PC-3 (cell line): ENCODE results near the gene CDH12. TPM values are rescaled to one million over a fixed set of nuclear protein-coding genes. Genes with fewer than 3 reads are reported as not detected.

Experiments used
- ATAC-seq: fragments of 200-7000 bp; cut with Tn5 transposase; 2 replicates; pipeline ENCODE4 v1.9.1; 2020; ENCODE audit warnings: mild to moderate bottlenecking, moderate library complexity
- BruUV-seq: library from RNA; stranded (reverse); fragments of 400-500 nt; replicated peaks from 2 replicates; lab custom pipeline; 2021; lab: Mats Ljungman, UMichigan
- CTCF ChIA-PET: fragments of 300-600 bp; sonication (Branson Sonifier 250); formaldehyde crosslinking; loops from one replicate; lab custom pipeline; 2022; ENCODE audit warnings: antibody characterized with exemption; lab: Charles Lee
- POLR2A ChIA-PET: fragments of 300-600 bp; sonication (Branson Sonifier 250); formaldehyde crosslinking; loops from one replicate; lab custom pipeline; 2022; ENCODE audit warnings: antibody characterized with exemption; ENCODE audit not compliant: unreplicated experiment; lab: Charles Lee
- DNase-seq: peaks from one replicate; pipeline ENCODE4 v3.0.0-alpha.2; 2015
- H2AFZ ChIP-seq: fragments of 300-600 bp; sonication (generic); 2 replicates; pipeline ENCODE4 v1.6.0; 2016; ENCODE audit warnings: antibody characterized with exemption, low read length
- H3F3A ChIP-seq: fragments of 300-600 bp; sonication (generic); one replicate; pipeline ENCODE4 v1.6.0; 2017; ENCODE audit warnings: antibody characterized with exemption, low read length, control low read depth, mild to moderate bottlenecking; ENCODE audit not compliant: unreplicated experiment
- H3K27ac ChIP-seq: fragments of 300-600 bp; sonication (generic); 2 replicates; pipeline ENCODE4 v1.5.1; 2016; ENCODE audit warnings: mild to moderate bottlenecking, low read length
- H3K27me3 ChIP-seq: fragments of 300-600 bp; sonication (generic); 2 replicates; pipeline ENCODE4 v1.6.1; 2016; ENCODE audit warnings: low read length, mixed read lengths
- H3K36me3 ChIP-seq: fragments of 300-600 bp; sonication (generic); 2 replicates; pipeline ENCODE4 v1.6.1; 2016; ENCODE audit warnings: low read depth, mixed run types, low read length, mixed read lengths
- H3K4me1 ChIP-seq: fragments of 300-600 bp; sonication (generic); 2 replicates; pipeline ENCODE4 v1.5.1; 2016; ENCODE audit warnings: low read length; ENCODE audit not compliant: insufficient read depth
- H3K4me2 ChIP-seq: fragments of 300-600 bp; sonication (generic); 2 replicates; pipeline ENCODE4 v1.6.0; 2016; ENCODE audit warnings: low read length
- H3K4me3 ChIP-seq: fragments of 300-600 bp; sonication (generic); 2 replicates; pipeline ENCODE4 v1.5.1; 2016; ENCODE audit warnings: mild to moderate bottlenecking, low read length, mixed read lengths
- H3K79me2 ChIP-seq: fragments of 300-600 bp; sonication (generic); 2 replicates; pipeline ENCODE4 v1.6.1; 2017; ENCODE audit warnings: low read length, mixed read lengths
- H3K9ac ChIP-seq: fragments of 300-600 bp; sonication (generic); 2 replicates; pipeline ENCODE4 v1.6.0; 2016; ENCODE audit warnings: mild to moderate bottlenecking, low read length
- H3K9me2 ChIP-seq: fragments of 300-600 bp; sonication (generic); replicated peaks from 2 replicates; pipeline ENCODE4 v1.6.1; 2016; ENCODE audit warnings: mixed run types, low read length, mixed read lengths
- H3K9me3 ChIP-seq: fragments of 300-600 bp; sonication (generic); 2 replicates; pipeline ENCODE4 v1.6.1; 2016; ENCODE audit warnings: low read length, mixed read lengths
- H4K20me1 ChIP-seq: fragments of 300-600 bp; sonication (generic); 2 replicates; pipeline ENCODE4 v1.6.1; 2016; ENCODE audit warnings: low read length, mixed read lengths
- EZH2 ChIP-seq: fragments of 300-600 bp; sonication (generic); IDR thresholded peaks from one replicate; pipeline ENCODE4 v1.6.1; 2017; ENCODE audit warnings: antibody characterized with exemption, mild to moderate bottlenecking, low read length; ENCODE audit not compliant: unreplicated experiment
- EZH2phosphoT487 ChIP-seq: fragments of 300-600 bp; sonication (generic); IDR thresholded peaks from 2 replicates; pipeline ENCODE4 v1.6.1; 2018; ENCODE audit warnings: mild to moderate bottlenecking, antibody characterized with exemption, low read length, borderline replicate concordance
- intact Hi-C: fragments of 100-400 bp; cut with micrococcal nuclease; formaldehyde crosslinking; loops from 2 replicates; pipeline ENCODE4 v1.9.0; 2023
- total RNA-seq: library from RNA; depleted of rRNA; stranded (reverse); fragments of >200 nt; gene quantifications from 2 replicates; pipeline ENCODE4 v1.2.3, GENCODE V29; 2014
- TF ChIP-seq, protein P1 (sequence below): fragments of 300-600 bp; sonication (generic); conservative IDR thresholded peaks from 2 replicates; pipeline ENCODE4 v1.5.1; 2017; ENCODE audit warnings: antibody characterized with exemption, low read depth, mild to moderate bottlenecking, low read length

The CDH12 gene
- total RNA-seq, 1 experiment from 2014 or later, result 0.44 TPM

DNA sequence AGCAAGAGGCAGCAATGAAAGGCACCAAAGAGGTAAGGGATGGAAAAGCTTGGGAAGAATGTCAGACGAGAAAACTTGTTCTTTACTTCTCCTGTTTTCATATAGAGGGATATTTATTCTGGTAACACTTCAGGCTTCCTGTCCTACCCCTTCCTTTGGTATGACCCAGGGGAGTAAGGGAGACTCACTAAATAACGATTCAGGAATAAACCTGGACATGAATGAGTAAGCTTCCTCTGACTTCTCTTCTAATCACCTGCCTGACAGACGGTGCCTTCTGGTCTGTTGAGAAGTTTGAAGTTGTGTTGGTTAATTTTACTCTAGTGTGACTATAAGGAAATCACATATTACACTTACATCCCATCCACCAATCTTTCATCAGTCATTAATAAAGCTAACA lies 461.2 kb downstream of the CDH12 start:
- CTCF ChIA-PET, result no interaction called here
- ATAC-seq, result no peak

DNA sequence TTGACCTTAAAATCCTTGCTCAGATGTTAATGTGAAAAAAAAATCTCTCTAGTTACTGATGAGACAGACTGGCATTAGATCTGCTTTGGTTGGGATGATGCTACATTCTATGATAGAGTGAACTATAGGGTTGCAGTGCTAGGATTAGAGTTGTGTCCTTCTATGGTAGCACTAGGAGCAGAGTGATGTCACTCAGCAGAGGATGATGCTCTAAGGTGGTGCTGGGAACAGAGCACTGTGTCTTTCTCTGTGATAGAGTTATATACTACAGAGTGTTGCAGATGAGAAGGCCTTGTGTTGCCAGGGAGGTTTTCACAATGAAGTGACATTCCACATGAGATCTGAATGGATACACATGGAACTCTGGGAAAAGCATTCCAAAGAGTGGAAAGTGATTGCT lies 462.3 kb downstream of the CDH12 start:
- intact Hi-C loops, result no loop called here

More for the DNA sequence above, 461.2 kb downstream of the CDH12 start:
- Histone ChIP-seq H2AFZ (no peak overlapping the region), H3K4me1 (no peaks in the 10 kb centered on the region), H3K27me3 (no peaks in the 10 kb centered on the region), H3K9me2 (no peaks in the 10 kb centered on the region), H3K9ac (no peak overlapping the region), H3K4me3 (no peak overlapping the region), H3F3A (no peaks in the 10 kb centered on the region), H4K20me1 (no peaks in the 10 kb centered on the region), H3K79me2 (no peaks in the 10 kb centered on the region), H3K27ac (no peak overlapping the region), H3K36me3 (no peaks in the 10 kb centered on the region), H3K9me3 (no peaks in the 10 kb centered on the region), H3K4me2 (no peak overlapping the region)
- intact Hi-C loops, result no loop called here
- POLR2A ChIA-PET, result no interaction called here
- DNase-seq, result peak; percentile 11
- TF ChIP-seq EZH2 (no peak), EZH2phosphoT487 (no peak)
- TF ChIP-seq, protein P1, sequence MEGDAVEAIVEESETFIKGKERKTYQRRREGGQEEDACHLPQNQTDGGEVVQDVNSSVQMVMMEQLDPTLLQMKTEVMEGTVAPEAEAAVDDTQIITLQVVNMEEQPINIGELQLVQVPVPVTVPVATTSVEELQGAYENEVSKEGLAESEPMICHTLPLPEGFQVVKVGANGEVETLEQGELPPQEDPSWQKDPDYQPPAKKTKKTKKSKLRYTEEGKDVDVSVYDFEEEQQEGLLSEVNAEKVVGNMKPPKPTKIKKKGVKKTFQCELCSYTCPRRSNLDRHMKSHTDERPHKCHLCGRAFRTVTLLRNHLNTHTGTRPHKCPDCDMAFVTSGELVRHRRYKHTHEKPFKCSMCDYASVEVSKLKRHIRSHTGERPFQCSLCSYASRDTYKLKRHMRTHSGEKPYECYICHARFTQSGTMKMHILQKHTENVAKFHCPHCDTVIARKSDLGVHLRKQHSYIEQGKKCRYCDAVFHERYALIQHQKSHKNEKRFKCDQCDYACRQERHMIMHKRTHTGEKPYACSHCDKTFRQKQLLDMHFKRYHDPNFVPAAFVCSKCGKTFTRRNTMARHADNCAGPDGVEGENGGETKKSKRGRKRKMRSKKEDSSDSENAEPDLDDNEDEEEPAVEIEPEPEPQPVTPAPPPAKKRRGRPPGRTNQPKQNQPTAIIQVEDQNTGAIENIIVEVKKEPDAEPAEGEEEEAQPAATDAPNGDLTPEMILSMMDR, result no peak
- BruUV-seq, result no TSS peak

More for the DNA sequence above, 462.3 kb downstream of the CDH12 start:
- TF ChIP-seq, protein P1, result no peak
- TF ChIP-seq EZH2phosphoT487, result no peak
- no peak for TF ChIP-seq EZH2
- ChIA-PET CTCF (no interaction called here), POLR2A (no interaction called here)
- Histone ChIP-seq H3K9ac (no peak overlapping the region), H3K27ac (no peak overlapping the region), H3K9me2 (no peaks in the 10 kb centered on the region), H2AFZ (no peak overlapping the region), H3K27me3 (no peaks in the 10 kb centered on the region), H3K4me1 (no peaks in the 10 kb centered on the region), H4K20me1 (no peaks in the 10 kb centered on the region), H3K79me2 (no peaks in the 10 kb centered on the region), H3K9me3 (no peaks in the 10 kb centered on the region), H3K36me3 (no peaks in the 10 kb centered on the region), H3K4me2 (no peak overlapping the region), H3K4me3 (no peak overlapping the region), H3F3A (no peaks in the 10 kb centered on the region)
- no TSS peak for BruUV-seq
- no peak for ATAC-seq
- no peak for DNase-seq
